ENCODE results near the gene TBX2.

Gene TBX2

DNA sequence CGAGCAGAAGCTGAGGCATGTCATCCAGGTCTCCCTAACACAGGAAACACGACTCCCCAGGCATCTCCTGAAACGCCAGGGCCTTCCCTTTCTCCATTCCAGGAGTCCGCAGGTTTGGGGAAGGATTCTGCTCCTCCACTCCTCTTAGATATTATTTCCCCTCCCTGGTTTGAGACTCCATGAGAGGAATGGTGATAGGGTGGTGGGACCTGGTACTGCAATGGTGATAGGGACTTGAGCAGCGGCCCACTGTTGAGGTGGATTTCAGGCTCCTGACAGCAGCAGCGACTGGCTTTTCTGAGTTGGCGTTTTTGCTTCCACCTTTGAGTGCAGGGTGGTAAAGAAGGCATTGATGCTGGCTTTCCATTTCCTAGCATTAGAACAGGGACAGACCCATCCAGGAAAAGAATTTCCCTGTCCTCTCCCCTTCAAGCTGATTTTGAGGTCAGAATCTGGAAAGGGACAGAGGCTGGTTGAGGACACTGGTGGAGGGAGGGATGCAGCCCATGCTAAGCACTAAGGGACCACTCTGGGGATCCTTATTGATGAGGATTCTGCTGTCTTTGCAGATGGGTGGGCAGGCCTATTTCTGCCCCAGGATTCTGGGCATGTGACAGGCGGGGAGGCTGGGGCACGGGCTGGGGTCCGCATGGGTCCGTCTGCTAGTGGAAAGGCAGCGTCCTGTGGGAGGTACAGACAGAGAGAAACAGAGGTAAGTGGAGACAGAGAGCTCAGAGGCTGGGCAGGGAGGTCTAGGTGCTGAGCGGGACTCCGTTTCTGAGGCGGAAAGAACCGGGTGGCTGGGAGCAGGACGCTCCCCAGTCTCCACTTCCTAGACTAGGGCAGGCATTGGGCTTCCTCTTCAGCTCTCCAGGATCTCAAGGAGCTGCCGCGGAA, 51.2 kb downstream of the TBX2 start:
- peak overlapping the region; percentile 10; the same call in 1 of the 2 replicates for H3K27ac ChIP-seq
- TF ChIP-seq, protein P1, sequence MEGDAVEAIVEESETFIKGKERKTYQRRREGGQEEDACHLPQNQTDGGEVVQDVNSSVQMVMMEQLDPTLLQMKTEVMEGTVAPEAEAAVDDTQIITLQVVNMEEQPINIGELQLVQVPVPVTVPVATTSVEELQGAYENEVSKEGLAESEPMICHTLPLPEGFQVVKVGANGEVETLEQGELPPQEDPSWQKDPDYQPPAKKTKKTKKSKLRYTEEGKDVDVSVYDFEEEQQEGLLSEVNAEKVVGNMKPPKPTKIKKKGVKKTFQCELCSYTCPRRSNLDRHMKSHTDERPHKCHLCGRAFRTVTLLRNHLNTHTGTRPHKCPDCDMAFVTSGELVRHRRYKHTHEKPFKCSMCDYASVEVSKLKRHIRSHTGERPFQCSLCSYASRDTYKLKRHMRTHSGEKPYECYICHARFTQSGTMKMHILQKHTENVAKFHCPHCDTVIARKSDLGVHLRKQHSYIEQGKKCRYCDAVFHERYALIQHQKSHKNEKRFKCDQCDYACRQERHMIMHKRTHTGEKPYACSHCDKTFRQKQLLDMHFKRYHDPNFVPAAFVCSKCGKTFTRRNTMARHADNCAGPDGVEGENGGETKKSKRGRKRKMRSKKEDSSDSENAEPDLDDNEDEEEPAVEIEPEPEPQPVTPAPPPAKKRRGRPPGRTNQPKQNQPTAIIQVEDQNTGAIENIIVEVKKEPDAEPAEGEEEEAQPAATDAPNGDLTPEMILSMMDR (conservative IDR thresholded peaks at IDR 0.05): no peak

DNA sequence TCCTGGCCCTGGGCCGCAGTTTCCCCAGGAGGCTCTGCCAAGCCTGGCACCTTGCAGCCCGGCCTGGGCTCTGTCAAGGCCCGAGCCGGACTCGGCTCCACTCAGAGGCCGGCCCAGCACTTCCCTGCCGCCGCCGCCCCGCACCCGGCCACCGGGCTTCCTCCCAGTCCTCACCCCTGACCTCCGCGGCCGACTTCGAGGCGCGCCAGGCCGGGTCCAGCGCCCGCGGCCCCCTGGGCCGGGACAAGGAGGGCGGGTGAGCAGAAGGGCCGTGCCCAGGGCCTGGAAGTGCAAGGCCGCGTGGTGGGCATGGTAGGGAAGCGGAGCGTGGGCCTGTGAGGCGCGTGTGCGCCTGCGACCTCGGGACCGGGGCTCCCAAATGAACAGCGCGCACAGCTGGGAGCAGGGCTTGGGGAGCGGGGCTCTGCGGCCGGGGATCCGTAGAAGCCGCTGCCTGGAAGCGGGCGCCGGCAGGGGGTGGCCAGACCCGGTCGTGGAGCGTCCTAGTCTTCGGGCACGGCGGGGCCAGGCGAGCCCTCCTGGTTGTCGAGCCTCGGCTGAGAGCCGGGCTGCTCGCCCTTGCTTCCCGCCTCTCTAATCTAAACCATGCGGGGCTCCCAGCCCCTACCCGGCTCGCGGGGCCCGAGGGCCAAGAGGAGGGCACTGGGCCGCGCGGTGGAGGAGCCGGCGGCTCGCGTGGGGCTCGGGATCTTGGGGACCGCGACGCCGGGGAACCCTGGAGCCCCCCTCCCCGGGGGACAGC, 52.1 kb downstream of the TBX2 start:
- TF ChIP-seq, protein P1 (conservative IDR thresholded peaks at IDR 0.05): no peak
- no peak overlapping the region for H3K27ac ChIP-seq

DNA sequence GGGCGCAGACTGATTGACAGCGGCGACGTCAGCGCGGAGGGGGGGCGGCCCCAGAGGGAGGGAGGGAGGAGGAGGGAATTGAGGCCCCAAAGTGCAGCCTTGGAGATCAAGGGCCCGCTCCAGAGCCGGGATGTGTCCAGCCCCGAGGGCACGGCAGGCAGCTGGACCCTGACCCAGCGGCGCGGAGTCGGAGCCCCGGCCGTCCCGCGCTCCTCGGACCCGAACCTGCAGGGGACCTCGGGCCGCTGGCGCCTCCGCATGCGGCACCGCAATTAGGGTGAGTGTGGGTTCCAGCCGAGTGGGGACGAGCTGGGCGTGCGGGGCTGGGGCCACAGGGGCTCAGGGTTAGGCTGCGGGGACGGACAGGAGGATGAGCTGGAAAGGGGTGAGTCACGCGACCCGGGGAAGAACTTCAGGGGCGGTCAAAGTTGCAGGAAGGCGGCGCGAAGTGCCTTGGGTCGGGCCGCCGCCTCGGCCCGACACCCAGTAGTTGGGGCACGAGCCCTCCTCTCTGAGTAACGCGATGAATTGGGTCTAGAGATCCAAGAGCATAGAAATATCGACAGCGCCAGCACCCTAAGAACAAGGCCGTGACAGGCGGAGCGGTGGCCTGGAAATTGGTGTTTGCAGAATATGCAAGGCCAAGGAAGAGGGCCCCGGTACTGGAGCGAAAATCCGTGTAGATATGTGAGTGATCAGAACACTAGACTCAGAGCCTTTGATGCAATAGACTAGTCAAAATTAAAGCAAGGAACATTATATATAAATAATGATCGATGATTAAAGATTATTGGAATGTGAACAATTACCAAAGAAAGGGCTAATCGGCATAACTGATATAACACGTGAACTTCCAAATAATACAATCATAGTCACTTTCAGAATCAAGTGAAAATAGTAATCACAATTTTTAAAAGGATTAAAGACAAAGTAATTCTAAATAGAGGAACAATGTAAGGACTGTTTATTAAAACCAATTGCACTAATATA, 53.0 kb downstream of the TBX2 start, which contains the start of gene TBX4:
Gene TBX4 (plus strand): TSS at position 122 of the 990 bp plus-strand sequence. CDS start 4,069 bp downstream, outside the sequence.
- TF ChIP-seq, protein P1 (conservative IDR thresholded peaks at IDR 0.05): no peak
- H3K27ac ChIP-seq: no peak within 1 kb of the TSS

DNA sequence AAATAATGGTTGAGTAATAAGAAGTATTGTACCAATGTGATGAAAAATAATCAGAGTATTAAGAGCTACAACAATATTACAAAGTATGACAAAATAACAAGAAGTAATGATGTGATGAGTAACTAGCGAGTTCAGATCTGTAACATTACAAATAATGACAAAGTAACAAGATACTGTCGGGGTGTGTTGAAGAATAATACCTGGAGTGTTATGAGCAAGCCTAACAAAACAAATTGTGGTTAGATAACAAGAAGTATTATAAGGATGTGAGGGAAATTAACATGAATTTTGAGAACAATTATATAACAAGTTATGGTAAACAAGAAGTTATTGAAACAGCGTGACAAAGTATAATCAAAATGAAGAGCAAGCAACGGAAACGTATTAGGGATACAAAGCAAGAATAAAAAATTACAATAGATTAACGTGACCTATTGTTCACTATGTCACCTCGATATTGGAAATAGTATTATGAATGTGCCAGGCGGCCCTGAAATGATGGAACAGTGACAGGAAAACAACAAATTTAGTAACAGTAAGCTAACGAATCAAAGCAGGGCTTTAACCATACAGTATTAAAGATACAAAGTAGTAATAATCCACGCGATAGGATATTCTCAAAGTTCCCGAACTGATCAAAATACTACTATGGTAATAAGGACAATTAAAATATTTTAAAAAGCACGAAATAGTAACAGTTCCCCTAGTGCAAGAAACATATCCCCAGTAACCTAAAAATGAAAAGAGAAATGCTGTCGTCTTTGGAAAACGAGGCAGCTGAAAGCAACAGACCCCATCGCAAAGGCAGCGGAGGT, 54.1 kb downstream of the TBX2 start:
- H3K27ac ChIP-seq: no peak overlapping the region
- TF ChIP-seq, protein P1 (conservative IDR thresholded peaks at IDR 0.05): no peak

DNA sequence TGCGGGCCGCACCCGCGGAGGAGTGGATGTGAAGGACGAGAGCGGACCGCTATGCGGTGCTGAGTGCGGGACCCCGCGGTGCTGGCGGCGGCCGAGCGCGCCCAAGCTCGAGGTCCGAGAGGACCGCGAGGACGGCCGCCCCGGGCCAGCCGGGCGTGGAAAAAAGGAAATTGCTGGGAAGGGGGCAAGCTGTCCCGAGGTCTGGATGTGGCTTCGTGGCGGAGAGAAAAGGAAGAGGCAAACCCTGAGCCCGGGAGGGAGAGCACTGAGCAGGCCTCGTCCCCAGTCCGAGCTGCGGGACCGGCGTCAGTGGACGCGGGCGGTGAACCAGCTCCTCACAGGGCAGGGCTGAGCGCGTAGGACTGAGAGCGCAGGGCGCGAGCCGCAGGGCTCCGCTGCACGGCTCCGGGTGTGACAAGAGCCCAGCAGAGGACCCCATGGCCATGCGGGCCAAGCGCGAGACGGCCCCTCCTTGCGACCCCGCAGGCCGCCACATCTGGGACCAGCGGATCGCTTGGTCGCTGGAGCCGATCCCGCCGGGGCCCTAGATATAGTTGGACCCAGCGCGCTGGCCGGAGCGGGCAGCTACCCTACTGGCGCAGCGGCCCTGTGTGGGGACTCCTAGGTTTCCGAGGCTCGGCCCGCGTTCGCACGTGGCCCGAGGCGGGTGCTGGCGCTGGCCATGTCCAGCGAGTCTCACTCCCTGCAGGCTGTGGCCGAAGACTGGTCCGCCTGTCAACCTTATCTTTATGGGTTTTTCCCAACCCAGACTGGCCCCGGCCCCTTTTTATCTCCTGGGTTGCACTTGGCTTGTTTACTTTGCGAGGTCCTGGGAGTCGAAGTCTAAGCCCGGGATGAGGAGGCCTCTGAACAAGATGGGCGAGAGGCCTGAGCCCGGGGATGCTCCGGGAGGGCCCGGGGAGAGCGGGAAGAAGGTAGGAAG, 55.0 kb downstream of the TBX2 start:
- TF ChIP-seq, protein P1 (conservative IDR thresholded peaks at IDR 0.05): no peak
- H3K27ac ChIP-seq: no peak overlapping the region

Data from VCaP (cell line).